ENCODE results near the gene GUCY2C.

GRCh38 chr12:14689996-14690395, 6.4 kb downstream of the GUCY2C start:
- no peak for TF ChIP-seq CTCF (conservative IDR thresholded peaks at IDR 0.05)
- no peak for TF ChIP-seq ZFX (IDR thresholded peaks at IDR 0.05)

Measured in C4-2B (cell line).